NCI-H526 treated with DMSO at 0.1 percent for 48 hours (cell line): Measurements from ENCODE around the gene LRBA.
"Not testable (repeated sequence)": the region's sequence is repeated elsewhere in the genome, so short reads cannot be mapped to it uniquely, and the experiment has no call there.

Experiments used
- DNase-seq: peaks from one replicate; lab custom pipeline; 2025; lab: John Stamatoyannopoulos, UW

Gene LRBA

DNA sequence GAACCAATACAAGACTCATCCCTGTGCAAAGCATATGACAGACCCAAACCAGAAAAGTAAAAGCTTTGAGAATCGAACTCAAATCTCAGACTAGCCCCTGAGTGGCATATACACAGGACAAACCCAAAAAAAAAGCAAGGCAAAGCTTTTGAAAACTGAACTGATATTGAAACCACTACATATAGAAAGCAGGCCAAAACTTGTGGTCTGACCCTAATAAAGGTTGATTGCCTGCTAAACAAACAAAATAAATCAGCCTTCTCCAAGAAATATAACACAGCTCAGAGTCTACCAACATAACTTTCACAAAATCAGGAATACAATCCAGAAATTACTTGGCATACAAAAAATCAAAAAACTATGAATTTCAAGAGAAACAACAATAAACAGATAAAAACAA, 40.3 kb downstream of the LRBA start:
- DNase-seq: no peak

DNA sequence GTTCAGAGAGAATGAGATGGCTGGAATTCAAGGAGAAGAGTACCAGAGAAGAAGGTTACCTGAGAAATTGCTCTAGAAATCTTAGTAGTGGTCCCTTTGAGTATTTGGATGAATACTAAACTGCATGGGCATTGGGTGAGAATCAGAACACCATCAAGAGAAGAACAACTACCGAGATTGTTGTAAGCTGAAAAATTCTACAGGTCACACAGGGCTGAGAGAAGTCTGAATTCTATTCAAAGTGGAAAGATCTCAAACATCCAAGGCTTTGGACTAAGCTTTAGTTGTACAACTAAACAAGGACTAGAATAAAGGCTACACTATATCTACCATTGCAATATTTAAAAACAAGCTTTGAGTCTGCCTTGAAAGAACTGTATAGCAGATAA, 40.8 kb downstream of the LRBA start:
- DNase-seq: no peak

DNA sequence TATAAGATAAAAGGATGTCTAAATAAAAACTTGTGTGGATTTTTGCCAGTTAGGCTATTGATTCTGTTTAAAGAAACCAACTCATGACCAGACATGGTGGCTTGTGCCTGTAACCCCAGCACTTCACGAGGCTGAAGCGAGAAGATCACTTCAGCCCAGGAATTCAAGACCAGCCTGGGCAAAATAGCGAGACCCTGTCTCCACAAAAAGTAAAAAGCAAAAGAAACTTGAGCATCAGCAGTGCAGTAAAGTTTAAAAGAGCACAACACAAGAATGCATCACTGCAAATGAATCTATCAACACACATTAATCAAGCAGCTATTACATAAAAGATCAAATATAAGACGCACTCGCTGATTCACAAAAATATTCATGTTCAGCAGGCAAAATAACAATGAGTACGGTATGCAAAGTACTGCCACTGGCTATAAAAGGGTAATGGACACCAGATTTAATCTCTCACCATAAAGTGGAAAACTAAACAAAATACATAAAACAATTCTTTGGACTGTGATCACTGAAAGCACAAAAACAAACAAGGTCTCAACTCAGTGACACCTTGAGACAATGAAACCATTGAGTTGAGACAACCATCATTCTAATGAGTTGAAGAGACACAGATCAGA, 41.3 kb downstream of the LRBA start:
- DNase-seq: peak; percentile 66

DNA sequence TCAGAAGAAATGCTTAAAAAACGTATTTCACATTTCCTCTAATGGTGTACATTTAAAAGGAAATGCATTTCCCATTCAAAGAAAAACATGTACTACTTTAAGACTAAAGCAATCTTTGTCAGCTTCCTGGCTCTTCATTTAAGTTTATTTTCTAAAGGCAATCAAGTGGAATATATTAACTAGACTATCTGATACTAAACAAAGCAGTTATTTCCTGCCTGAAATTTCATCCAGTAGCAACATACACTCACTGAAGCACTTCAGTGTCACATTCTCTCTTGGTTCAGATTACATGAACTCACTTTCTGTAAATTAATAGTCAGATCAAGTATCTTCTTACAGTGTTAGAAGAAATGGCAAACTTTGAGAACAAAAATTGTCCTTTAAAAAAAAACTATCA, 42.5 kb downstream of the LRBA start:
- DNase-seq: no peak

DNA sequence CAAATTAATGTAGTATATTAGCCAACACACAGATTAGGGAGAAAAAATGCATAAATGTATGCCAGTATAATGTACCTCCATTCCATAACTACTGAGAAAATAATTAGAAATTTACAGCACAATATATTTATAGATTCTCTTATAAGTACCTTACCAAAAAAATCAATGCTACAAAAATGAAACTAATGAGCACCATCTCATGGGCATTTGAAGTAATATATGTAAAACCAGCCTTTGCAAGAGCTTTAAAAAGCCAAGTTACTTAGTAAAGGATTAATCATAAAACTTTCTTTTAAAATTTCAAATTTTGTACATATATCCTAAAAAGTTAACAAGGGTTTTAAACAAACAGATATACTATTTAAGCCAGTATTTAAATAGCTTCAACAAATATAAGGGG, 43.2 kb downstream of the LRBA start:
- no peak for DNase-seq

DNA sequence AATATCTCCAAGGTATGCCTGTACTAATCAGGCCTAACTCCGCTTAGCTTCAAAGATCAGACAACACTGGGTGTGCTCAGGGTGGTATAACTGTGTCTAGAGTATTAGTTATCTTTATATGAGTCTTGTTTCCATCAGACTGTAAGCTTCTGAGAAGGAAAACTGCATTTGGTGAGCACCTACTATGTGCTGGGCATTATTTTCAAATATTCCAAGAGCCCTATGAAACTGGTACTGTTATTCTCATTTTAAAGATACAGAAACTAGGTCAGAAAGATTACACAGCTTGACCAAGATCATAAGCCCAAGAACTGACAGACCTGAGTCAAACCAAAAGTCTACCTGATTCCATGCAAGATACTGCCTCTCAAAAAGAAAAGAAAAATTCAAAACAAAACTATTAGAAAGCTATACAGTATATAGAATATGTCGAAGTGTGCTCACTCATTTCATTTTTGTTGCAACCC, 44.4 kb downstream of the LRBA start:
- DNase-seq: no peak

DNA sequence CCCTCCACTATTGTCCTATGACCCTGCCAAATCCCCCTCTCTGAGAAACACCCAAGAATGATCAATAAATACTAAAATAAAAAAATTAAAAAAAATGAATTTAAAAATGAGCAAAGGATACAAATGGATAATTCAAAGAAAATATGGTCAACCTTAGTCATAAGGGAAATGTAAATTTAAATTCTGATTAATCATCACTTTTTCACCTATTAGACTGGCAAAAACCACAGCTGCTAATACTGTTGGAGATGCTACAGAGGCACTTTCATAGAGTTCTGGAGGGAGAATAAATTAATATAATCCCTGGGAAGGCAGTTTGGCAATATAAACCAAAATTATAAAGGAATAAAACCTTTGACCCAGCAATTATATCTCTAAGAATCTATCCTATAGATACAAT, 50.3 kb downstream of the LRBA start:
- DNase-seq: no peak

DNA sequence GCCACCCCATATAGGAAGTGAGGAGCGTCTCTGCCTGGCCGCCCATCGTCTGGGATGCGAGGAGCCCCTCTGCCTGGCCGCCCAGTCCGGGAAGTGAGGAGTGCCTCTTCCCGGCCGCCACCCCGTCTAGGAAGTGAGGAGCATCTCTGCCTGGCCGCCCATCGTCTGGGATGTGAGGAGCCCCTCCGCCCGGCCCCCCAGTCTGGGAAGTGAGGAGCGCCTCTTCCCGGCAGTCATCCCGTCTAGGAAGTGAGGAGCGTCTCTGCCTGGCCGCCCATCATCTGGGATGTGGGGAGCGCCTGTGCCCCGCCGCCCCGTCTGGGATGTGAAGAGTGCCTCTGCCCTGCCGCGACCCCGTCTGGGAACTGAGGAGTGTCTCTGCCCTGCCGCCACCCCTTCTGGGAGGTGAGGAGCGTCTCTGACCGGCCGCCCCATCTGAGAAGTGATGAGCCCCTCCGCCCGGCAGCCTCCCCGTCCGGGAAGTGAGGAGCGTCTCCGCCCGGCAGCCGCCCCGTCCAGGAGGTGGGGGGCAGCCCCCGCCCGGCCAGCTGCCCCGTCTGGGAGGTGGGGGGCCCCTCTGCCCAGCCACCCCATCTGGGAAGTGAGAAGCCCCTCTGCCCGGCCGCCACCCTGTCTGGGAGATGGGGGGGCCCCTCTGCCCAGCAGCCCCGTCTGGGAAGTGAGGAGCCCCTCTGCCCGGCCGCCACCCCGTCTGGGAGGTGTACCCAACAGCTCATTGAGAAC, 51.3 kb downstream of the LRBA start:
- DNase-seq: not testable (repeated sequence)

DNA sequence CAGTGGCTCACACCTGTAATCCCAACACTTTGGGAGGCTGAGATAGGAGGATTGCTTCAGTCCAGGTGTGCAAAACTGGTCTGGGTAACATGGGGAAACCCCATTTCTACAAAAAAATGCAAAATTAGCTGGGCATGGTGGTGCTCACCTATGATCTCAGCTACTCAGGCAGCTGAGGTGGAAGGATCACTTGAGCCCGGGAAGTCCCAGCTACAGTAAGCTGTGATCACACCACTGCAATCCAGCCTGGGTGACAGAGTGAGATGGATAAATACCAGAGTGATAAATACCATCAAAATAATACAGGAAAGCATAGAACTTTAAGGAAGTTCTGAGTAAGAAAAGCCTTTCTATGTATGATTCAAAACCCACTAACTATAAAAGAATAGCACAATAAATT, 52.8 kb downstream of the LRBA start:
- no peak for DNase-seq

DNA sequence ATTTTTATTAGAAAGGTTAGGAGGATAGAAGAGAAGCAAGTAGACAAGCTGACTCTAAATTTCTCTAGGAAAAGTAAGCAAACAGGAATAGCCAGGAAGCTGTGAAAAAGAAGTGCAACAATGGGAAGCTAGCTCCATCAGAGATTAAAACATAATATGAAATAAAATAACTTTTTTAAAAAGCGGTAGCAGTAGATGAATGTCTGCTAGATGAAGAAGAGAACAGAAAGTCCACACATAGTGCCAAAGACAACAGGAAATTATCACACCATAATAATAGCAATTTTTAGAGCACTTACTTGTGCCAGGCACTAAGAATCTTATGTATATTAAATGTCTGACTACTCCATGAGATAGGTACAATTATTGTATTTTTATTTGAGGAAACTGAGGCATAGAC, 53.5 kb downstream of the LRBA start:
- no peak for DNase-seq

DNA sequence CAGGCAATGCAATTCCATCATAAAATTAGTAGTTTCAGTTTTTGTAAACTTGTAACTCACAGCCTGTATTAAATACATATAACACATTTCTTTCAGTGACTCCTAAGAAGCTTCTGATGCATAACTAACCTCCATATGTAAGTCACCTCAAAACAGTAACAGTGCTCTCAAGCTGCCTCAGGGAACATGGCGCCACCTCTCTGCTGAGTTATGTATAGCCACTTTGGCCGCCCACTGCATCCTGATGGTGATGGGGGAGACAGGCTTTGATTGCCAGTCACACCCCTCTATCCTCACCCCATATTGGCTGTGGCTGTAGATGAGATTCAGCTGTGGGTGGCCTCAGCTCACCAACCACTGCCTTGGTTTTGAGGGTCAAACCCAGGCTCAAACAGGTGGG, 54.3 kb downstream of the LRBA start:
- no peak for DNase-seq

DNA sequence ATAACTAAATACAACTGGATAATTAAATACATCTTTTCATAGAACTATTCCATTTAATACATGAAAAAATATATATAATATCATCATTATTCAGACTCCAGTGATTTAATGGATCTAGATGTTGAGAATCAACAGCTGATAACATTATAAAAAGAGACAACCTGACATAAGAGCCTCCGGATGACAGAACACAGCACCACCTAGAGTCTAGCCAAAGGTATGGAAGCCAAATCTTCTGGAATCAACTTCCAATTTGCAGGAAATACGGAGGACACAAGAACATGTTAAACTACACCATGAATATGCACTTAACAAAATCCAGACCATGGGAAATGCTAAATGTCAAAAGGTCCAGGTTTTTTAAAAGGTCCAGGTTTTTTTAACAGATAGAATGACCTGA, 55.0 kb downstream of the LRBA start:
- DNase-seq: no peak

DNA sequence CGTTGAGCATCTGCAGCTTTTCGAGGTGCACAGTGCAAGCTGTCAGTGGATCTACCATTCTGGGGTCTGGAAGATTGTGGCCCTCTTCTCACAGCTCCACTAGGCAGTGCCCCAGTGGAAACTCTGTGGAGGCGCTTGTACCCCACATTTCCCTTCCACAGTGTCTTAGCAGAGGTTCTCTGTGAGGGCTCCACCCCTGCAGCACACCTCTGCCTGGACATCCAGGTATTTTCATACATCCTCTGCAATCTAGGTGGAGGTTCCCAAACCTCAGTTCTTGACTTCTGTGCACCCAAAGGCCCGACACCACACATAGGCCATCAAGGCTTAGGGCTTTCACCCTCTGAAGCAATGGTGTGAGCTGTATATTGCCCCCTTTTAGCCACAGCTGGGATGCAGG, 57.1 kb downstream of the LRBA start:
- not testable (repeated sequence) for DNase-seq

DNA sequence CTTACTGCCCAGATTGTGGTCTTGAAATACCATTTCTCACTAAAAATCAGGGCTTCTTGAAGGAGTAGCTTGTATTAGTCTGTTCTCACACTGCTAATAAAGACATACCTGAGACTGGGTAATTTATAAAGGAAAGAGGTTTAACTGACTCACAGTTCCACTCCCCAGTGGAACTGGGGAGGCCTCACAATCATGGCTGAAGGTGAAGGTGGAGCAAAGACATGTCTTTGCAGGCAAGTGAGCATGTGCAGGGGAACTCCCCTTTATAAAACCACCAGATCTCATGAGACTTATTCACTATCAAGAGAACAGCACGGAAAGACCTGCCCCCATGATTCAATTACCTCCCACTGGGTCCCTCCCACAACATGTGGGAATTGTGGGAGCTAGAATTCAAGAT, 58.0 kb downstream of the LRBA start:
- DNase-seq: not testable (repeated sequence)

DNA sequence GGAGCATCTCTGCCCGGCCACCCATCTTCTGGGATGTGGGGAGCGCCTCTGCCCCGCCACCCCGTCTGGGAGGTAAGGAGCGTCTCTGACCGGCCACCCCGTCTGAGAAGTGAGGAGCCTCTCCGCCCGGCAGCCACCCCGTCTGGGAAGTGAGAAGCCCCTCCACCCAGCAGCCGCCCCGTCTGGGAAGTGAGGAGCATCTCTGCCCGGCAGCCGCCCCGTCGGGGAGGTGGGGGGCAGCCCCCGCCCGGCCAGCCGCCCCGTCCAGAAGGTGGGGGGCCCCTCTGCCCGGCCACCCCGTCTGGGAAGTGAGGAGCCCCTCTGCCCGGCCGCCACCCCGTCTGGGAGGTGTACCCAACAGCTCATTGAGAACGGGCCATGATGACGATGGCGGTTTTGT, 61.2 kb downstream of the LRBA start:
- DNase-seq: not testable (repeated sequence)

DNA sequence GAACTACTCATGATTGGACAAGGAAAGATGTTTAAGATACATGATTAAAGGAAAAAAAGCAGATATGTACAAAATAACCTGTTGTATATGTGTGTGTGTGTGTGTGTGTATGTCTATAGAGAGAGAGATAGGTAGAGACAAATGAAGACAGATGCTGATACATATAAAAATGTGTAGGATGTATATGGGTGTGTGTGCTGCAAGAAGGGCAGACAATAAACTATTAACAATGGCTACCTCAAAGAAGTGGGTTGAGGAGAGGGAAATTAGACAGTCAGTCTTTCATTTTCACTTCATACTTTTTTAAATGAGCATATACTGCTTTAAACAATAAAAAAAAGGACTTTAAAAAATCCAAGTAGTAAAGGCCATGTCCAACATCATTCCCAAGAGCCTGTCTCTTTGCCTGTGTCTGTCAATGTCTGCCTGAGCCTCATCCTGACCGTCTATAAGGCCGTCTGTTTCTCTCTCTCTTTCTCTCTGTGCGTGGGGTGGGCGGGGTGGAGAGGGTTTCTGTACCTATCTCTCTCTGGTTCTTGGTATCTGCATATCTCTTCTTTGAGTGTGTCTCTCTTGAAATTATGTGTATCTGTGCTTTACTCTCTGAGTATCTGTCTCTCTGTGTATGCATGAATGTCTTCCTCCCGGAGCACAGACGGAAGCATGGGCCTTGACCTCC, 62.8 kb downstream of the LRBA start:
- DNase-seq: no peak

DNA sequence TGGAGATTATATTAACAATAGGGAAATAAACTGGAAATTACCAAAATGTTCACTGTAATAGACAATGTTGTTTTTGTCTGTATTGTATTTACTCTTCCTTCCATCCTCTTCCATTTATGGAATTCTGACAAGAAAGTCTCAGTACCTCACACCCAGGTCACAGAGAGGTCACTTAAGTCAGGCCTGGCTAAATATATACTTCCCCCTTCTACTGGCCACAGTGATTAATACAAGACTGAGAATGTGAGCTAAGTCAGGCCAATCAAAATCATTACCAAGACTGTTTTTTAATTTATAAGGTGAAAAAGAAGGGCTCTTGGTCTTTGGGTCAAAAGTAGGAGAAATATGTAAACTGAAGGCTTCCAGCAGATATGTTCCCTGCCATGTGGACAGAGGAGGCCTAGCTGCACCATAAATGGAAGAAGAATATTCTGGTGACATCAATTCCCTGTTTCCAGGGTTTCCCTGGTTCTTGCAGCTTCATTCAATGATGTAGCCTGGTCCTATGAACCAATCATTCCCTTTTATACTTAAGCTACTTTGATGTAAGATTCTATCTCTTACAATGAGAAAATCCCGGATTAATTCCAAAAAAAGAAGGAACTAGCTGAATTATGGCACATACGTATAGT, 64.3 kb downstream of the LRBA start:
- no peak for DNase-seq

DNA sequence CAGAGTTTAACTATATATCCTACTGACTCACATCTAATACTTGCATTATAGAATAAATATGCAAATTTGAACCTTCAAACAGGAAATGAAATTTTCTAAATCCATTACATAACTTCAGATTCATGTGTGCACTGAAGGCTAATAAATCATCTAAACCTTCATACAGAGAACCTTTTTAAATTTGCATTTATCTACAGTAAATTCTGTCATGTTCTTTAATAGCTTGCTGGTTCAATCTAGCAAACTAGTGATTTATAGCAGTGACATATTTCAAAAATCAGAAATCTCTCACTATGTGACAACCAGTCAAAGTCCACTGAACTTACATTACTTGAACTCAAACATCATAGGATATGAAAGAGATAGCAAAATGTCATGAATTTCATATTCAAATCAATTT, 65.1 kb downstream of the LRBA start:
- no peak for DNase-seq

DNA sequence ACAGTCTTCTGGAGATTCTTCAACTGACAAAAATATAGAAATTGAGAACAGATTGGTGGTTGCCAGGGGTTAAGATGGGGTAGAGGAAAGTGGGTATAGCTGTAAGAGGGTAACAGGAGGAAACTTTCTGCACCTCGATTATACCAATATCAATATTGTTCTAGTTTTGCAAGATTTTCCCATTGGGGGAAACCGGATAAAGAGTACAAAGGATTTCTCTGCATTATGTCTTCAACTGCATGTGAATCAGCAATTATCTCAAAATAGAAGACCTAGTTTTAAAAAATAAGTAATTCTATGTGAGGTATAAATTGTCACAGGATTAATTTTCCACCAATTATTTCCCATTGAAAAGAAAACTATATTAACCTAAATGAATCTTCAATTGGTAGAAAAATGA, 65.7 kb downstream of the LRBA start:
- DNase-seq: no peak

DNA sequence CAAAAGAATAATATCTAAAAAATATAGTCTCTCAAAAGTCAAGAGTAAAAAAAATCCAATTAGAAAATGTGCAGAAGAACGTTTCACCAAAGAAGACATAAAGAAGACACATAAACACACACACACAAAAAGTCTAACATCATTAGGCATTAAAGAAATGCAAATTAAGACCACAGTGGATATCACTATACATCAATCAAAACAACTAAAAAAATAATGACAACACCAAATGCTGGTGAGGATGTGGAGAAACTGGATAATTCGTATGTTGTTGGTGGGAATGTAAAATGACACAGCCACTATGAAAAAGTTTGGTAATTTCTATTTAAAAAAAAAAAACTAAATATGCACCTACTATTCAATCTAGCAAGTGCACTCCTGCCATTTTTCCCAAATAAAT, 66.4 kb downstream of the LRBA start:
- no peak for DNase-seq

DNA sequence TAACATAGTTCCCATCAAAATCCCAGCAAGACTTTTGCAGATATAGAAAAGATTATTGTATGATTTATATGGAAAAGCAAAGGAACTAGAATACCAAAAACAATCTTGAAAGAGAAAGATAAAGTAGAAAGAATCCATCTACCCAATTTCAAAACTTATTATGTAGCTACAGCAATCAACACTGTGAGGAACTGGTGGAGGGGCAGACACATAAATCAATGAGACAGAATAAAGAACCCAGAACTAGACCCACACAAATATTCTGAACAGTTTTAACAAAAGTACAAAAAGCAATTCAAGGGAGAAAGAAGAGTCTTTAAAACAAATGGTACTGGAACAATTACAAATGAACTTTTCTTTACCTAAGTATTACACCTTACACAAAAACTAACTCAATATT, 67.0 kb downstream of the LRBA start:
- no peak for DNase-seq

DNA sequence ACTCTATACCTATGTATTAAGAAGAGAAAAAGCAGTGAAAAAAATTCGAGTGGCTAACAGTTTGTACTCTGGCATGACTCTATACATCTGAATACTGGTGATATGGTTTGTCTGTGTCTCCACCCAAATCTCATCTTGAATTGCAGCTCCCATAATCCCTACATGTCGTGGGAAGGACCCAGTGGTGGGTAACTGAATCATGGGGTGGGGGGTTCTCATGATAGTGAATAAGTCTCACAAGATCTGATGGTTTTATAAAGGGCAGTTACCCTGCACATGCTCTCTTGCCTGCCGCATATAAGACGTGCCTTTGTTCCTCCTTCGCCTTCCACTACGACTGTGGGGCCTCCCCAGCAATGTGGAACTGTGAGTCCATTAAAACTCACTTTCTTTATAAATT, 70.4 kb downstream of the LRBA start:
- no peak for DNase-seq

DNA sequence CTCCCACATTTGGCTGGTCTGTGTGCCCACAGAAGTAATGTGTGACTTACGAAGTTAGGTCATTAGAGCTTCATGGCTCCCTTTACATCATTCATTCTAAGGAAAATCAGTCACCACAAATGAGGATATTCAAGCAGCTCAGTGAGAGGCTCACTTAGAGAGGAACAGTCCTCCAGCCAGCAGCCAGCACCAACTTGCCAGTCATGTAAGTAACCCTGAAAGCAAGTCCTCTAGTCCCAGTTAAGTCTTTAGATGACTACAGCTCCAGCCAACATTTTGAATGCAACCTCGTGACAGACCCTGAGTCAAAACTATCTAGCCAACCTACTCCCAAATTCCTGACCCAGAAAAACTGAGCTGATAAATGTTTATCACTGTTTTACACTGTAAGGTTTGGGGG, 71.3 kb downstream of the LRBA start:
- DNase-seq: no peak
